Coronary artery (tissue), 2 donors: Measurements from ENCODE around the gene LHX6.

Experiments used
- DNase-seq: peaks from one replicate; pipeline ENCODE4 v3.0.0-alpha.2; 2017; ENCODE audit warnings: low spot score
- H3K27ac ChIP-seq, 2 donors: fragments of 200-600 bp; sonication (generic); one replicate each; pipeline ENCODE4 v1.5.1; 2016 to 2019
- H3K4me3 ChIP-seq: fragments of 200-600 bp; sonication (generic); 2 replicates; pipeline ENCODE4 v1.5.1; 2016; ENCODE audit warnings: mild to moderate bottlenecking, moderate library complexity
- TF ChIP-seq, protein P1 (sequence below): fragments of 200-600 bp; sonication (generic); IDR thresholded peaks from one replicate; pipeline ENCODE4 v1.5.1; 2019; ENCODE audit warnings: antibody characterized with exemption

The LHX6 gene

GRCh38 chr9:122191584-122191983 is 37.2 kb downstream of the LHX6 start:
- H3K4me3 ChIP-seq = no peak overlapping the region
- DNase-seq = no peak
- TF ChIP-seq, protein P1, sequence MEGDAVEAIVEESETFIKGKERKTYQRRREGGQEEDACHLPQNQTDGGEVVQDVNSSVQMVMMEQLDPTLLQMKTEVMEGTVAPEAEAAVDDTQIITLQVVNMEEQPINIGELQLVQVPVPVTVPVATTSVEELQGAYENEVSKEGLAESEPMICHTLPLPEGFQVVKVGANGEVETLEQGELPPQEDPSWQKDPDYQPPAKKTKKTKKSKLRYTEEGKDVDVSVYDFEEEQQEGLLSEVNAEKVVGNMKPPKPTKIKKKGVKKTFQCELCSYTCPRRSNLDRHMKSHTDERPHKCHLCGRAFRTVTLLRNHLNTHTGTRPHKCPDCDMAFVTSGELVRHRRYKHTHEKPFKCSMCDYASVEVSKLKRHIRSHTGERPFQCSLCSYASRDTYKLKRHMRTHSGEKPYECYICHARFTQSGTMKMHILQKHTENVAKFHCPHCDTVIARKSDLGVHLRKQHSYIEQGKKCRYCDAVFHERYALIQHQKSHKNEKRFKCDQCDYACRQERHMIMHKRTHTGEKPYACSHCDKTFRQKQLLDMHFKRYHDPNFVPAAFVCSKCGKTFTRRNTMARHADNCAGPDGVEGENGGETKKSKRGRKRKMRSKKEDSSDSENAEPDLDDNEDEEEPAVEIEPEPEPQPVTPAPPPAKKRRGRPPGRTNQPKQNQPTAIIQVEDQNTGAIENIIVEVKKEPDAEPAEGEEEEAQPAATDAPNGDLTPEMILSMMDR = no peak
- H3K27ac ChIP-seq = no peak overlapping the region

- Histone ChIP-seq H3K27ac (no peak overlapping the region), H3K4me3 (no peak overlapping the region)
Measured at GRCh38 chr9:122190597-122191381, 38.0 kb downstream of the LHX6 start.

GRCh38 chr9:122188369-122188768 is 40.4 kb downstream of the LHX6 start:
- TF ChIP-seq, protein P1 = no peak
- H3K27ac ChIP-seq = no peak overlapping the region
- no peak for DNase-seq
- H3K4me3 ChIP-seq = no peak overlapping the region

More at GRCh38 chr9:122190597-122191381, 38.0 kb downstream of the LHX6 start:
- TF ChIP-seq, protein P1 = no peak
- no peak for DNase-seq

DNA sequence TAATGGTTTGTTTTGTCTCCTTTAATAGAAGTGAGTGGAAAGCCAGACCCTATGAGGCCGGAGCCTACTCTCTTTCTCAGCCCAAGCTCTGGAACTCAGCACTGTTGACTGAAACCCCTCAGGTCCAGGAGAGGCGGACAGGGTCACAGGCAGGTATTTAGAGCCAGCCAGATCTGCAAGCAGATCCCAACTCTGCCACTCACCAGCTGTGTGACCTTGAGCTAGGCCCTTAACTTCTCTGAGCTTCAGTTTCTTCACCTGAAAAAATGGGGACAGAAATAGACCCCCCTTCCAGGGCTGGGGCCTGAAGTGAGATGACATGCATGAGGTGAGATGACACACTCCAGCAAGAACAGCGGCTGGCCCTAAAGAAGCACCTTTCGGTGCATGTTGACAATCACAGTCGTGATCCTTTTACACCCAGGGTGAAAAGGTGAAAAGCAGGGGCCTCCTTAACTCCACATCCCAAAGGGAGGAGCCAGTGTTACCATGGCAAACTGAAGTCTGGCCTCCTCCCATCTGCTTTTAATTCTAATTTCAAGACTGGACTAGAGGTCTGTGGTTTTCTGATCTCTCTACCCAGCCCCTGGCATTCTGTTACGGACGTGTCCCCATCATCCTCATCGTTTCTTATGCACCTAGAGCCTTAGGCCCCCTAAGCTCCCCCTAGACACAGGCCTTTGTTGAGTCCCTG is 41.8 kb downstream of the LHX6 start:
- DNase-seq = no peak
- Histone ChIP-seq H3K4me3 (no peak overlapping the region), H3K27ac (no peak overlapping the region)
- TF ChIP-seq, protein P1 = no peak

GRCh38 chr9:122186301-122186700 is 42.5 kb downstream of the LHX6 start:
- TF ChIP-seq, protein P1 = no peak
- no peak overlapping the region for H3K27ac ChIP-seq
- H3K4me3 ChIP-seq = no peak overlapping the region
- DNase-seq = no peak

- Histone ChIP-seq H3K27ac (no peak overlapping the region), H3K4me3 (no peak overlapping the region)
- DNase-seq = no peak
- TF ChIP-seq, protein P1 = no peak
Measured at GRCh38 chr9:122184551-122184950, 44.2 kb downstream of the LHX6 start.

- no peak for DNase-seq
- no peak overlapping the region for H3K27ac ChIP-seq
- TF ChIP-seq, protein P1 = no peak
- H3K4me3 ChIP-seq = no peak overlapping the region
Measured at GRCh38 chr9:122183501-122183900, 45.3 kb downstream of the LHX6 start.
